ENCODE measurements around the gene CNTNAP2.

Gene CNTNAP2

DNA sequence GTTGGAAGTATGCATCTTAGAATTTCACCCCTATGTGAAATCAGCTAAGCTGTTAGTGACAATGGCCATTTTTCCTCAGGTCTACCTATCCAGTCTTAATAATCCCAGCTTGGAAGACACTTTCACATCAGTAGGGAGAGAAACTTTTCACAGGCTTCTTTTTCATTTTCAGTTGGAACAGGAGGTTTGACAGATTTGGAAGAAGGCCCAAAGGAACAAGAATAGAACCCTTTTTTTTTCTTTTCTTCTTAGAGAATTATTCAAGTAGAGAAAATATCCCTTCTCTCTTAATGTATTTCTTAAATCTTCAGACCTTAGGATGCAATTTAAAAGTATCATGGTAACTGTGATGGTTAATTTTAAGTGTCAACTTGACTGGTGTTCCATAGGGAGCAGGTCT, 2063.5 kb downstream of the CNTNAP2 start:
- no peak for DNase-seq

DNA sequence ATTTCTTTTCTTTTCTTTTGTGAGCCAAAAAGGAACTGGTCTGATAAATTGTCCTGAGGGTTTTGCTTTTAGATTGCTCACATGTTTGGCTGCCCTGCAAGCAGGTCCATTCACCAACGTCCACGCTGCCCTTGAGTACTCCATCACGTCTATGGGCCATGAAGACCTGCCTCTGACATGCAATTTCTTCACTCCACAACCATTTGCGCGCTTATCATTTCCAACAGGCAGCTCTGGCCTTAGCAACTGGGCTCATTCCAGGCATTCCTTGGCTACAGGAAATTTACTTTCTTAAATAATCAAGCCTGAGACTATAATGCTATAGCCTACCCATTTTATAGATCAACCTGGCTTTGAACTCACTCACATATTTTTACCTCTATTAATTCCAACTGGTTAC, 2065.7 kb downstream of the CNTNAP2 start:
- DNase-seq, result no peak

DNA sequence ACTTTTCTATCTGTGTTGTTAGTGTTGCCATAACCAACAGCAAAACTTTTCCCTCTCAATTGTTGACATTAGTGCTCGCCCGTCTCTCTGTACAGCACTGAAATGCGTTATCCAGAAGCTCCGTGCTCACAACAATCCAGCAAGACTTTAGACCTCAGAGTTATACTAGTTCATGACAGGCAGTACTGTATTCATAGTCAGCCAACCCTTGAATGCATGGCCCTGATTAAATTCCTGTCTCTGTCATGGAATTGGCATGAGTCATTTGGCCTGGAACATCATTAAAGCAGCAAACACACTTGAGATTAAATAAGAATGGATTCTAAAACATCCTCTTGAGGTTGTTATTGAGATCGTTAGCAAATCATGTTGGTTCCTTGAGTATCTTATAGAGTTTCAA, 2068.4 kb downstream of the CNTNAP2 start:
- no peak for DNase-seq

- no peak for DNase-seq
These were observed 2070.9 kb downstream of the CNTNAP2 start for GRCh38 chr7:148187471-148187870.

DNA sequence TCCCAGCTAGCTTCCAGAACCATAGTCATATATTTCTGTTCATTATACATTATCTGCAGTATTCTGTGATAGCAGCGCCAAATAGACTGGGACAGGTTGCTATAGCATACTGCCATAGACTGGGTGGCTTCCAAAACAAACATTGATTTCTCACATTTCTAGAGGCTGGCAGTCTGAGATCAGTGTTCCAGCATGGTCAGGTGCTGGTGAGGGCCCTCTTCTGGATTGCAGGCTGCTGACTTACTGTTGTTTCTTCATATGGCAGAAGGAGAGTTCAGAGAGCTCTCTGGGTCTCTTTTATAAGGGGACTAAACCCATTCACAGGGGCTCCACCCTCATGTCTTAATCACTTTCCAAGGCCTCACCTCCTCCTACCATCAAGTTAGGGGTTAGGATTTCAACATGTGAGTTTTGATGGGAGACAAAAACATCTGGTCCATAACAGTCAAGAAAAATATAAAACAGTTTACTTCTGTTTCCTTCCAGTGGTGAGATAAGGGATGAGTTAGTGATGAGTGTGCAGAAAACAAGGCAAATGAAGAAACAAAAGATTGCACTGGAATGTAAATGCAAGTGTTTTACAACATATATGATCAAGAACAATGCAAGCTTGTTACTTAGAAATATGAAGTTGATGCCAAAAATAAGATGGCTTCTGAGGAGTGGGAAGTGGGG, 2074.9 kb downstream of the CNTNAP2 start:
- no peak for DNase-seq

GRCh38 chr7:148192491-148192890, 2075.9 kb downstream of the CNTNAP2 start:
- no peak for DNase-seq

DNA sequence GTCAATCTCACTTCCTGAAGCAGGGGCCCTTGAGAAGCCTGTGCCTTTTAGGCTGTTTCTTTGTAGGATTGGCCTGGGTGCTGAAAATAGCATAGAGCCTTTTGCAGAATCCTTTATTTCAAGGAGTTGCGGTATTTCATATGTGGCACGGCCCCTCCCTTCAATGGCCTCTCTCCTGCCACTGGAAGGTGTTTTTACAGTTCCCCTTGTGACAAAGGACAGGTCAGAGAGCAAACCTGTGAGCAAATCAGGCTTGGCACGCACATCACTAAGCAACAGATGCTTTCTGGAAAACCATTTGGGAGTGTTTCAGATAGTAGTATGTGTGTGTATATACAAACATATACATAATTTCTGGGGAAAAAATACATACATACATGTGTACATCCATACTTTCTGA, 2085.4 kb downstream of the CNTNAP2 start:
- DNase-seq, result no peak

GRCh38 chr7:148204639-148205304, 2088.2 kb downstream of the CNTNAP2 start:
- no peak for DNase-seq

DNA sequence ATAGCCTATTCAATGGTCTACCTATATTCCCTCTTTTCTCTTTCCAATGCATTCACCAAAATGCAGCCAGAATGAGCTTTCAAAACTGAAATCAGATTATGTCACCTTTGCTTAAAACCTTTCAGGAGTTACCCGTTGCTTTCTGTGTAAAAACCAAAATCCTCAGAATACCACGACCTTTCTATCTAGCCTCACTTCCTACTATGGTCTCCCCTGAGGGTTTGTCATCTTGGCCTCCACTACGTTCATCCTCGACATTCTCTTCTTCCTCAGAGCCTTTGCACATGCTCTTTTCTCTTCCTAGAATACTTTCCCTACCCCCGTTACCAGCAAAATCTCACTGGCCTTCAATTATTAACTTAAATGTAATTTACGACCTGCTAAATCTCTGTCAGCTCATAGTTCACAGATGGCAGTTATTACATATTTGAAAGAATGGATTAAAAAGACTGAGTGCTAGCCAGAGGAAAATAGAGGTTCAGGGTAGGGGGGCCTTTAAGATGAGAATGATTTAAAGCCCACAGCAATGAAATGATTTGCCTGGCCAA, 2093.1 kb downstream of the CNTNAP2 start:
- no peak for DNase-seq

GRCh38 chr7:148210804-148211325, 2094.3 kb downstream of the CNTNAP2 start:
- no peak for DNase-seq

DNA sequence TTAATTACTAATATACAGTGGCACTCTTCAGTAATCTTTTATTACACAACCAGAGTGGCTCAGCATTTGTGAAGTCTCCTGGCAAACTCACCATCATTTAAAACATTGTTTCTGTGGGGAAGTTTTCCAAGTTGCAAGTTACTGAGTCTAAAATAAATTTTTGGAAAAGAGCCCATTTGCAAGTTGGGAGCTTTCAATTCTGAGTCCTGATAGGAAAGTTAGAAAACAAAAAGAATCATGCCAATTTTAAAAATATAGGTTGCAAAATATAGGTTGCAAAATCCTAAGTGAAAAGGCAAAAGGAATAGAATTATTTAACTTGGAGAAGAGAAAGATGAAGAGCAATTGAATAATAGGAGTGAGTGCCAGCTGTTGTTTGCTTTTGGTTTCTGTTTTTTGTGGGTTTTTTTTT, 2095.1 kb downstream of the CNTNAP2 start:
- no peak for DNase-seq

GRCh38 chr7:148212731-148213130, 2096.1 kb downstream of the CNTNAP2 start:
- no peak for DNase-seq

DNA sequence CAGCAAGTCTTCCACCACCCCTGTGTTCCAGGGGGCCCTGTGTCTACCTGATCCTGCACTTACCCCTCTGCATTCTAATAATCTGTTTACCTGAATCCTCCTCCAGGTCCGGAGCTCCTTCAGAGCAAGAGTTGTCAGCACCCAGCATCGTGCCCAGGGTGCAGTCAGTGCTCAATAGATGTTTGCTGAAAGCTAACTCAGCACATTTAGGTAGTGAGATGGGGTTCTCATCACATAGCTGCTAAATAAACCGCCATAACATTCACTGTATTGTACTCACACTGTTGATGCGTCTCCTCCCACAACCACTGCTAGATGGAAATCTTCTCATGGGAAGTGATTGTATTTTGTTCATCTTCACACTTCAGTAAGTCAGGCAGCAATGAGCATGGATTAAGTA, 2097.5 kb downstream of the CNTNAP2 start:
- DNase-seq, result no peak

DNA sequence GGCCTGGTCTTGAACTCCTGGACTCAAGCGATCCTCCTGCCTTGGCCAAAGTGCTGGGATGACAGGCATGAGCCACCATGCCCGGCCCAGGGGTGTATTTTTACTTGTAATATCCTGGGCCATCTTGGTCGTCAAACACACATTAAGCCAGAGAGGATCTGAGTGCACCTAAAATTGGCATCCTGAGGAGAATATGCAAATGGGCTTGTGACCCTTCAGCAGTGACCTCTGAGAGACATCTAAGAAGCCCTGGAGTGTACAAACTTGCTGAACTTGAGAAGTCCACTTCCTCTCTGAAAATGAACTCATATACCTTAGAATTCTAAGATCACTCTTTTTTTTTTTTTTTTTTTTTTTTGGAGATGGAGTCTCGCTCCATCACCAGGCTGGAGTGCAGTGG, 2102.0 kb downstream of the CNTNAP2 start:
- no peak for DNase-seq

DNA sequence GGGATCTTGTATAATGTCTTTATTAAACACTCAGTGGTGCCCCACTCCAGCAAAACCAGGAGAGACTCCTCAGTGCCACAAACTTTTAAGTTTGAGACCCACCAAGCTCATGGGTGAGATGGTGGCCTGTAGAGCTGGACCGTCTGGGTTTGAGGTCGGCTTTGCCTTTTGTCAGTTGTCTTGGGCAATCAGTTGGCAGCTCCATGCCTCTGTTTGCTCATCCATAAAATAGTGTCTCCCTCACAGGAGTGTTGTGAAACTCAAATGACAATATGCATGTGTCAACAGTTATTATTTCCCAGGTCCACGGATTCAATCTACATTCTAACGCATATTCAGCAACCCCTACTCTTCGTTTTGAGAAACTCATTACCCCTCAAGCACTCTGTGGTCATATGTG, 2106.1 kb downstream of the CNTNAP2 start:
- no peak for DNase-seq

DNA sequence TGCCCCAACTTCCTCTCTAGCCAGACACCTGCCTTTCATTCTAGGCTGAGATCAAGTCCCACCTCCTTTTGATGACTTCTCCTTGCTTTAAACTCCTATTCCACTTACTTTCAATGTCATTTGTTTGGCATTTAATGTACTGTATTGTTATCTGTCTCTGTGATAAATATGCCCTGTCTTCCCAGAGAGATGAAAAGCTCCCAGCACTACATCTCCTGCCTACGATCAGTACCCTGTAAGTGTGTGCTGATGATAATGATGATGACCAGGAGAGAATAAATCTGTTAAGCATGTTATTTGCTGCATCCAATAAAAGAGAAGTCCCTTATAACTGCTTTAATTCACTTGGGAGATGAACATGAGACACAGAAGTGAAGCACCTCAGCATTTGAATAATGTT, 2106.6 kb downstream of the CNTNAP2 start:
- DNase-seq, result no peak

DNA sequence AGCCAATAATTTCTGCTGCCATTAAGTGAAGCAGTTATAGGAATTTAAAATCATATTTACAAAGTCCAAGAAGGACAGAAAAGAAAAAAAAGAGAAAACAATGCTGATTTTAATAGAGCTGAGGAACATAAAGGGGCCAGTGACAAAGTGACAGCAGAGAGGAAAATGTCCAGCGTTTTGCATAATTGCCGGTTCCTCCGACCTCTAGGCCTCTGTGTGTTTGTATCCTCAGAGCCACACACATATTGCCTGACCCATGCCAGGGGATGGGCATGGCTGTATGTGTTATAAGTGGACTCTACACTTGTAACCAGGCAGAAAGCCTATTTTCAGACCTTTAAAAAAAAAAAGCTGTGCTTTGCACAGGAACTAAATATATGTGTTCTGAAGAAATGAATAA, 2107.1 kb downstream of the CNTNAP2 start:
- DNase-seq, result no peak

GRCh38 chr7:148230296-148230695, 2113.7 kb downstream of the CNTNAP2 start:
- DNase-seq, result no peak

- no peak for DNase-seq
These were observed 2114.3 kb downstream of the CNTNAP2 start for GRCh38 chr7:148230883-148231282.

DNA sequence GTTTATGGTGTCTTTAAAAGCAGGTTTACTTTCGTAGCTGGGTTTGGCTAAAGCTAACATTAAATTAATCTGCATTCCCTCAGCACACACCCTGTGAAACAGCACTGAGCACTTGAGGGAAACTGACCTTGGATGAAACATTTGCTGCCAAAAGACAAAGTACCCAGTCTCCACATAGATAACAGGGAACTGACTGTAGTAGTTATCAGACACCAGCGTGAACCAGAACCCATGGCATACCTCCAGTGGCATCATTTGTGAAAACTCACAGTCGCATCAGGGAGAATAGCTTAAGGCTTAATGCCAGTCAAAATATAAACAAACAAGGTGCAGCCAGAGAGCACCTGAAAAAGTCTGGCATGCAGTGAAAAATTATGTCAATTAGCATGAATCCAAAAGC, 2116.2 kb downstream of the CNTNAP2 start:
- no peak for DNase-seq

- DNase-seq, result no peak
These were observed 2118.1 kb downstream of the CNTNAP2 start for GRCh38 chr7:148234715-148235114.

- no peak for DNase-seq
These were observed 2122.2 kb downstream of the CNTNAP2 start for GRCh38 chr7:148238761-148239325.

DNA sequence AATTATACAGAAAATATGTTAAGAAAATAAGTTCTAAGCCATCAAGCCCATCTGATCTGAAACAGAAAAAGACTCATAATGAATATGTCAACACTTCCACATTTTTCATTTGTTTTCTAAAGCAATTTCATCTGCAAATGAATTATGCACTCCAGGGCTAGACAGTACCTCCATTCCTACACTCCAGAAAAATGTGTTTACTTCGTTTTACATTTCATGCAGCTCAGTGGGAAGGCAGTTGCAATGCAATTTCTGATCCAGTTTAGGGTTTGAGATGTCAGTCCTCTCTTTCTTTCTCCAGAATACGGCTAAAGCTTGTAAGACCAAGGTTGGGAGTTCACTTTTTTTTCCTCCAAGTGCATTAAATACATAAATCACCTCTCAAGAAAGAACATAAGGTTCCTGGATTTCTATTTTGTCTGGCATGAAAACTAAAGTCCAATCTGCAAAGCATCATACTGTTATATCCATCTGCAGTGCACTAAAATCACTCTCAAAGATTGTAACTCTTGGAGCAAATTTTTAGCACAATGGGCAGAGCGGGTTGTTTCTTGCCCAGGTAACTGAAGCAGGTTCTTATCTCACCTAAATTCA, 2125.2 kb downstream of the CNTNAP2 start:
- no peak for DNase-seq
